WTC11 (cell line): ENCODE measurements around the gene KMT2D. TPM values are rescaled to one million over a fixed set of nuclear protein-coding genes. Genes with fewer than 3 reads are reported as not detected.

Source experiments
- ATAC-seq: fragments of 200-7000 bp; cut with Tn5 transposase; 2 replicates; pipeline ENCODE4 v1.10.0; 2021; ENCODE audit warnings: mild to moderate bottlenecking, moderate library complexity
- CTCF ChIA-PET: fragments of 300-600 bp; sonication (Branson Sonifier 250); formaldehyde crosslinking; loops from one replicate; lab custom pipeline; 2021; ENCODE audit warnings: antibody characterized with exemption; lab: Charles Lee
- POLR2A ChIA-PET: fragments of 350-600 bp; sonication (Branson Sonifier 250); formaldehyde crosslinking; loops from one replicate; lab custom pipeline; 2021; ENCODE audit warnings: antibody characterized with exemption; lab: Charles Lee
- DNase-seq: peaks from one replicate; pipeline ENCODE4 v3.0.0; 2021; ENCODE audit warnings: low spot score
- H3K27ac Mint-ChIP-seq: 2 replicates; pipeline ENCODE4 v1.8.0; 2021; ENCODE audit warnings: mixed read lengths
- H3K27me3 Mint-ChIP-seq: 2 replicates; pipeline ENCODE4 v1.8.0; 2021; ENCODE audit warnings: low read depth, mild to moderate bottlenecking, moderate library complexity, mixed read lengths
- H3K36me3 Mint-ChIP-seq: 2 replicates; pipeline ENCODE4 v1.8.0; 2021; ENCODE audit warnings: mixed read lengths
- H3K4me1 Mint-ChIP-seq: 2 replicates; pipeline ENCODE4 v1.8.0; 2022; ENCODE audit warnings: mixed read lengths
- H3K4me3 Mint-ChIP-seq: 2 replicates; pipeline ENCODE4 v1.8.0; 2021; ENCODE audit warnings: mild to moderate bottlenecking, moderate library complexity, mixed read lengths
- H3K9me3 Mint-ChIP-seq: 2 replicates; pipeline ENCODE4 v1.8.0; 2021; ENCODE audit warnings: mixed read lengths
- CBFB ChIP-seq: sonication (generic); formaldehyde crosslinking; IDR thresholded peaks from 2 replicates; pipeline ENCODE4 v1.8.1; 2022; ENCODE audit warnings: mild to moderate bottlenecking, low read depth, missing genetic modification reagents
- CREM ChIP-seq: sonication (generic); formaldehyde crosslinking; IDR thresholded peaks from 2 replicates; pipeline ENCODE4 v1.8.1; 2022; ENCODE audit warnings: mild to moderate bottlenecking, missing genetic modification reagents, moderate library complexity
- ELF4 ChIP-seq: sonication (generic); formaldehyde crosslinking; IDR thresholded peaks from 2 replicates; pipeline ENCODE4 v1.8.1; 2022; ENCODE audit warnings: low read depth, mild to moderate bottlenecking, moderate library complexity, missing genetic modification reagents
- ETV6 ChIP-seq: sonication (generic); formaldehyde crosslinking; IDR thresholded peaks from 2 replicates; pipeline ENCODE4 v1.8.1; 2022; ENCODE audit warnings: mild to moderate bottlenecking, missing genetic modification reagents
- FOXJ3 ChIP-seq: sonication (generic); formaldehyde crosslinking; IDR thresholded peaks from 2 replicates; pipeline ENCODE4 v1.9.0; 2021; ENCODE audit warnings: missing genetic modification reagents, mild to moderate bottlenecking, borderline replicate concordance
- FOXP1 ChIP-seq: sonication (generic); formaldehyde crosslinking; IDR thresholded peaks from 2 replicates; pipeline ENCODE4 v1.8.0; 2022; ENCODE audit warnings: missing genetic modification reagents, mild to moderate bottlenecking, moderate library complexity, borderline replicate concordance
- FOXP4 ChIP-seq: sonication (generic); formaldehyde crosslinking; IDR thresholded peaks from 2 replicates; pipeline ENCODE4 v1.8.0; 2022; ENCODE audit warnings: mild to moderate bottlenecking, missing genetic modification reagents
- GABPB1 ChIP-seq: sonication (generic); formaldehyde crosslinking; IDR thresholded peaks from 2 replicates; pipeline ENCODE4 v1.8.1; 2023; ENCODE audit warnings: mild to moderate bottlenecking, missing genetic modification reagents
- GTF2I ChIP-seq: fragments of 250-450 bp; sonication (Bioruptor Pico); conservative IDR thresholded peaks from 2 replicates; pipeline ENCODE4 v1.4.0; 2021; ENCODE audit warnings: mild to moderate bottlenecking
- JUN ChIP-seq: sonication (generic); formaldehyde crosslinking; IDR thresholded peaks from 2 replicates; pipeline ENCODE4 v1.8.0; 2023; ENCODE audit warnings: mild to moderate bottlenecking, missing genetic modification reagents
- MYBL2 ChIP-seq: sonication (generic); formaldehyde crosslinking; IDR thresholded peaks from 2 replicates; pipeline ENCODE4 v1.8.1; 2023; ENCODE audit warnings: mild to moderate bottlenecking, moderate library complexity, missing genetic modification reagents
- NFATC4 ChIP-seq: fragments of 250-450 bp; sonication (Bioruptor Pico); IDR thresholded peaks from 2 replicates; pipeline ENCODE4 v1.9.0; 2021; ENCODE audit warnings: mild to moderate bottlenecking
- NR1H2 ChIP-seq: sonication (generic); formaldehyde crosslinking; IDR thresholded peaks from 2 replicates; pipeline ENCODE4 v1.9.0; 2021; ENCODE audit warnings: mild to moderate bottlenecking, moderate library complexity, missing genetic modification reagents
- NR3C1 ChIP-seq: sonication (generic); formaldehyde crosslinking; conservative IDR thresholded peaks from 2 replicates; pipeline ENCODE4 v1.8.1; 2023; ENCODE audit warnings: low read depth, mild to moderate bottlenecking, missing genetic modification reagents
- OVOL2 ChIP-seq: fragments of 250-450 bp; sonication (Bioruptor Pico); IDR thresholded peaks from 2 replicates; pipeline ENCODE4 v1.9.0; 2021; ENCODE audit warnings: mild to moderate bottlenecking, borderline replicate concordance
- PRDM15 ChIP-seq: sonication (generic); formaldehyde crosslinking; IDR thresholded peaks from 2 replicates; pipeline ENCODE4 v1.8.0; 2022; ENCODE audit warnings: missing genetic modification reagents
- PREB ChIP-seq: sonication (generic); formaldehyde crosslinking; IDR thresholded peaks from 2 replicates; pipeline ENCODE4 v1.8.1; 2022; ENCODE audit warnings: mild to moderate bottlenecking, missing genetic modification reagents, moderate library complexity, borderline replicate concordance
- STAT6 ChIP-seq: sonication (generic); formaldehyde crosslinking; conservative IDR thresholded peaks from 2 replicates; pipeline ENCODE4 v1.8.1; 2023; ENCODE audit warnings: mild to moderate bottlenecking, low read depth, missing genetic modification reagents, moderate library complexity
- TCF7 ChIP-seq: sonication (generic); formaldehyde crosslinking; IDR thresholded peaks from 2 replicates; pipeline ENCODE4 v1.8.0; 2022; ENCODE audit warnings: mild to moderate bottlenecking, low read depth, missing genetic modification reagents, moderate library complexity
- ZMAT4 ChIP-seq: fragments of 250-450 bp; sonication (Bioruptor Pico); IDR thresholded peaks from 2 replicates; pipeline ENCODE4 v1.9.0; 2021; ENCODE audit warnings: mild to moderate bottlenecking
- ZNF121 ChIP-seq: sonication (generic); formaldehyde crosslinking; IDR thresholded peaks from 2 replicates; pipeline ENCODE4 v1.8.0; 2023; ENCODE audit warnings: missing genetic modification reagents
- ZNF532 ChIP-seq: fragments of 250-450 bp; sonication (Bioruptor Pico); IDR thresholded peaks from 2 replicates; pipeline ENCODE4 v1.9.0; 2021; ENCODE audit warnings: mild to moderate bottlenecking, borderline replicate concordance
- total RNA-seq: library from RNA; stranded (reverse); gene quantifications from 3 replicates; pipeline ENCODE4 v1.2.3, GENCODE V29; 2021

Gene KMT2D
- total RNA-seq, 1 experiment from 2014 or later, result 101 TPM

GRCh38 chr12:49041036-49041880, 19.3 kb downstream of the KMT2D start:
- TF ChIP-seq GABPB1, result no peak
- TF ChIP-seq STAT6, result no peak
- no peak for TF ChIP-seq GTF2I
- no peak for TF ChIP-seq ZNF121 (CRISPR knock-in tag)
- no peak for TF ChIP-seq ELF4 (CRISPR knock-in tag)
- no peak for TF ChIP-seq JUN
- no peak for TF ChIP-seq NFATC4
- no peak for TF ChIP-seq CBFB (CRISPR knock-in tag)
- TF ChIP-seq ZNF532, result no peak
- TF ChIP-seq NR3C1, result no peak
- no peak for TF ChIP-seq FOXP1 (CRISPR knock-in tag)
- no peak for TF ChIP-seq FOXJ3 (CRISPR knock-in tag)
- TF ChIP-seq OVOL2, result no peak
- no peak for TF ChIP-seq PREB
- no peak for TF ChIP-seq ZMAT4
- no peak for TF ChIP-seq MYBL2
- no peak for TF ChIP-seq CREM (CRISPR knock-in tag)
- CTCF ChIA-PET, result interaction anchor here (0.9 to 1.4 kb wide), 3 partner anchors 21 to 23 kb away, joined by 3 to 5 read pairs (median 4); no protein-coding TSS in a partner anchor
- no peak for DNase-seq
- POLR2A ChIA-PET, result interaction anchor here (1.6 kb wide), 1 partner anchor 11 kb away, joined by 3 read pairs; no protein-coding TSS in a partner anchor
- Mint-ChIP-seq H3K36me3 (peaks cover 72% of the 10 kb centered on the region), H3K27me3 (no peaks in the 10 kb centered on the region), H3K9me3 (no peaks in the 10 kb centered on the region), H3K4me1 (no peaks in the 10 kb centered on the region), H3K4me3 (no peak overlapping the region), H3K27ac (no peak overlapping the region)
- ATAC-seq, result no peak

GRCh38 chr12:49040364-49040855, 20.2 kb downstream of the KMT2D start:
- Mint-ChIP-seq H3K4me3 (no peak overlapping the region), H3K4me1 (no peaks in the 10 kb centered on the region), H3K27me3 (no peaks in the 10 kb centered on the region), H3K36me3 (peaks cover 70% of the 10 kb centered on the region), H3K27ac (no peak overlapping the region), H3K9me3 (no peaks in the 10 kb centered on the region)
- POLR2A ChIA-PET, result no interaction called here
- CTCF ChIA-PET, result interaction anchor here (1.1 to 1.8 kb wide), 2 partner anchors 20 to 52 kb away, joined by 5 to 7 read pairs; no protein-coding TSS in a partner anchor
- DNase-seq, result no peak
- ATAC-seq, result no peak
- TF ChIP-seq NR1H2 (CRISPR knock-in tag), result no peak
- no peak for TF ChIP-seq FOXP4 (CRISPR knock-in tag)
- TF ChIP-seq PRDM15, result no peak
- no peak for TF ChIP-seq ETV6 (CRISPR knock-in tag)
- no peak for TF ChIP-seq TCF7
